Measurements from ENCODE around the gene PDE4B.

Gene PDE4B

DNA sequence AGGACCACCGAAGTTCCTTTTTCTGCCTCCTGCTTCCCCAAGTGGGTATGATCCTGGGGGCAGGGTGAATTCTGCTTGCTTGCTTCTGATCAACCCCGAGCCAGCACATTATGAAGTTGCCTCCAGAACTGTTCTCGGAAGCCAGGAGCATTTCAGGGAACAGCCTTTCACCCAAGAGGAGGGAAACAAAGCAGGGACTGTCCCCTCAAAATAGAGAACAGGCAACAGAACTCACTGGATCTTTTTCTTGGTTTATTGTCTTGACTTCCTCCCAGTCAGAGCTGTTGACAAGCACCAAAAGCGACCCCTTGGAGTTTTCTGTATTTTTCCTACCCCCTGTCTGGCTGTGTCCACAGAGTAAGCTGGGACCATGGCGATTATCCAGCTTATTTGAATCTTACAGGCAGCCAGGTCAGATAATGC, 482.9 kb downstream of the PDE4B start:
- no peak overlapping the region for H3K4me3 ChIP-seq (ENCODE audit: low read depth, low read length)
- TF ChIP-seq, protein P1, sequence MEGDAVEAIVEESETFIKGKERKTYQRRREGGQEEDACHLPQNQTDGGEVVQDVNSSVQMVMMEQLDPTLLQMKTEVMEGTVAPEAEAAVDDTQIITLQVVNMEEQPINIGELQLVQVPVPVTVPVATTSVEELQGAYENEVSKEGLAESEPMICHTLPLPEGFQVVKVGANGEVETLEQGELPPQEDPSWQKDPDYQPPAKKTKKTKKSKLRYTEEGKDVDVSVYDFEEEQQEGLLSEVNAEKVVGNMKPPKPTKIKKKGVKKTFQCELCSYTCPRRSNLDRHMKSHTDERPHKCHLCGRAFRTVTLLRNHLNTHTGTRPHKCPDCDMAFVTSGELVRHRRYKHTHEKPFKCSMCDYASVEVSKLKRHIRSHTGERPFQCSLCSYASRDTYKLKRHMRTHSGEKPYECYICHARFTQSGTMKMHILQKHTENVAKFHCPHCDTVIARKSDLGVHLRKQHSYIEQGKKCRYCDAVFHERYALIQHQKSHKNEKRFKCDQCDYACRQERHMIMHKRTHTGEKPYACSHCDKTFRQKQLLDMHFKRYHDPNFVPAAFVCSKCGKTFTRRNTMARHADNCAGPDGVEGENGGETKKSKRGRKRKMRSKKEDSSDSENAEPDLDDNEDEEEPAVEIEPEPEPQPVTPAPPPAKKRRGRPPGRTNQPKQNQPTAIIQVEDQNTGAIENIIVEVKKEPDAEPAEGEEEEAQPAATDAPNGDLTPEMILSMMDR (IDR thresholded peaks at IDR 0.05; ENCODE audit: borderline replicate concordance, insufficient read depth, low read depth, low read length): no peak

DNA sequence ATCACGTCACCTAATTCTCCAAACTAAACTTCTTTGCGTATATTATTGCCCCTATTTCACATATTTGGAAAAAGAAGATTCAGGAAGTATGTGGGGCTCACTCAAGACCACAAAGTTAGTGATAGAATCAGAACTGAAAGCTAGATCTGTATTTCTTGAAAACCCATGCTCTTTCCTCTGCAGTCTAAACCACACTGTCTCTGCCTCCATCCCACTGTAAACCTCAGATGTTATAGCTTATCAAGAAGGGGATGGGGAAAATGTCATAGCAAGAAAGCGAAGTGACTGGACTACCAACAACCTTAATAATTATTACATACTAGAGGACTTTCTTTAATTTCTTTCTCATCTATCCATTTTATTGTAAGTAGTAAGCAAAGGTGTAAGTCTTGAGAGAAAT, 483.5 kb downstream of the PDE4B start:
- H3K4me3 ChIP-seq (ENCODE audit: low read depth, low read length): no peak overlapping the region
- TF ChIP-seq, protein P1 (IDR thresholded peaks at IDR 0.05; ENCODE audit: borderline replicate concordance, insufficient read depth, low read depth, low read length): no peak

DNA sequence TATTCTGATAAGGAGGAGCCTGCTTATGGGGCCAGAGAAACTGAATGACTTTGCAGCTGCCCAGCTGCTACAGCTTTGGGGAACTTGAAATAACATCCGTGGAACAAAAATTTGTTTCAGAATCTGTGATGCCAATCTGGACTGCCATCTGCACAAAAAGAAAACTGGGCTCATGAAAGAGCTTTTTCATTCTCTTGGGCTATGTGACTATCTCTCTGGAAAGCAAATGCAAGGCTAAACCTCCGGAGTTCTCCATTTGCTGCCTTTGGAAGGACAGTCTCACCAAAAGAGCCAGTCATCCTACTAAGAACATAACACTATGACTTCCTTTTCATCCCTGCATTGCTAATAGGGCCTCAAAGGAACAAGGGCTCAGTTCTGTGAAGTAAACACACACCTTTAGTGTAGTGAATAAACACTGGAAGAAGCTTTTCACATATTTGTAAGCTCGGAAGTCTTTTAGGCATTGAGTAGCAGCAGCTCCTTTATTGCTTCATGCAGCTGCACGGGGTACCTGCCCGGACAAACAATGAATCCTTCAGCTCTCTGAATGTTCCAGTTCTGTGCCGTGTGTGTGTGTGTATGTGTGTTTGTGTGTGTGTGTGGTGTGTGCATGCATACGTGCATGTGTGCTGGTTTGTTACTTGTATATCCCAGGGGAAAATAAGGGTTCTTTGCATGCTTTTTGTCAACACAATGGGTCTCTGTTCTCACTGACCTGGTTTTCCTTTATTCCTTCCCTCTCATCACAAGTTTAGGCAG, 485.7 kb downstream of the PDE4B start:
- H3K4me3 ChIP-seq (ENCODE audit: low read depth, low read length): no peak overlapping the region
- TF ChIP-seq, protein P1 (IDR thresholded peaks at IDR 0.05; ENCODE audit: borderline replicate concordance, insufficient read depth, low read depth, low read length): no peak

DNA sequence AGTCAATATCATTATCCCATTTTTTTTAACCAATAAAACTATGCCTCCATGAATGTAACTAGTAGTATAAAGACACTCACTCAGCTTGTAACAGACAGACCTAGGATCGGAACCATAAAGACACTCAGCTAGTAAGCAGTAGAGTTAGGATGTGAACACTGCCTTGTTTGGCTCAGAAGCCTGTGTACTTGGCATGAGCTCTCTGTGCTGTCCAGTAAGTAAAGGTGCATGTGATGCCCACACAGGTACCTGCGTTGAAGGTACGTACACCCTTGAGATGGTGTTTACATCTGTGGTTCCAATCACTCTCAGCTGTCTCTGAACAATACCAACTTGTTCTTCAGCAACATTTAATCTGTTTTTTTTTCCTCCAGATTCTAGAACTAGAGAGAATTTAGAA, 489.1 kb downstream of the PDE4B start:
- no peak overlapping the region for H3K4me3 ChIP-seq (ENCODE audit: low read depth, low read length)
- TF ChIP-seq, protein P1 (IDR thresholded peaks at IDR 0.05; ENCODE audit: borderline replicate concordance, insufficient read depth, low read depth, low read length): no peak

DNA sequence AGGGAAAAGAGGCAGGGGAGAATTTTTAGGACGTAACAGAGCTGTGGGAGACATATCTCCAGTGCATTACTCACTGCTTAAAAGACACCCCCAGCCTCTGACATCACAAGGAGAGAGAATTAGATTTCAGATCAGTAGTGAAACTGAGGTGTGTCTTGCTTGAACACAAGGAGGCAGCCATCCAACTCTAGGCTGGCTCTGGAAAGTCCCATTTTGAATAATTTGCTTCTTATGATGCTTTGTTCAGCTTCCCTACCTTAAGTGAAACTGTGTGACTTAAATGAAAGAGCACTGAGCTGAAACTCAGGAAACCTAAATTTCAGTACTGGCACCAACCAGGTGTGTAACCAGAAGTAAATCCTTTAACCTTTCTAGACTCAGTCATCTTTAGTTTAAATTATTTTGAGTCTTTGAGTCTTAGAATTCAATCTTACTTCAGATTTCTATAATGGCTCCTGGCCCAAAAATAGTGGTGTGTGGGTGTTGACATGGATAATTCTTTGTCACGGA, 489.7 kb downstream of the PDE4B start:
- TF ChIP-seq, protein P1 (IDR thresholded peaks at IDR 0.05; ENCODE audit: borderline replicate concordance, insufficient read depth, low read depth, low read length): no peak
- H3K4me3 ChIP-seq (ENCODE audit: low read depth, low read length): no peak overlapping the region

DNA sequence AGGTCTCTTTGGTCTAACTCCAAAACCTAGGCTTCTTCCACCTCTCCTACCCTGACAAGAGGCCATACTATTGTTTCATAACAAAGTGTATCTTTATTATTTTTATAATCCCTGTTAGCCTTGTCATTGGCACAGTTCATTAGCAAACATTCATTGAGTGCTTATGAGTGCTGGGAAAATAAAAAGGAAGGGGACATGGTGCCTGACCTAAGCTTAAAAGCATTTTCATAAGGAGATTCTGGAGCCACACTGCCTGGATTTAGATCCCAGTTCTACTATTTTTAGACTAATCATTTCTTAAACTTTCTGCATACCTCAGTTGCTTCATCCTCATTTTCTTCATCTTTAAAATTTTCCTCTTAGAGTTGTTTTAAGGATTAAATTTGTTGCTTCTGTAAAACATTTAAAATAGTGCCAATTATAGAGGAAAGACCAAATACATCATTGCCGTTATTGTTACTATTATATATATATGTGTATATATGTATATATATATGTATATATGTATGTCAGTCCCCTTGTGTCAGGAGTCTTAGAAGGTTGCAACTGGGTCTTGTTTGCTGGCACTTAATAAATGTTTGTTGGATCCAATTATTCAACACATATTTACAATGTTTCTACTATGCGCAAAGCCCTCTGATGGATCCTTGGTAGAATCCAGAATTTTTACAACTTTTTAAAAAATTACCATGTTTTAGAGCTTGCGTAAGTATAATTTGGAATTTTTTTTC, 490.4 kb downstream of the PDE4B start:
- TF ChIP-seq, protein P1 (IDR thresholded peaks at IDR 0.05; ENCODE audit: borderline replicate concordance, insufficient read depth, low read depth, low read length): no peak
- no peak overlapping the region for H3K4me3 ChIP-seq (ENCODE audit: low read depth, low read length)

Data from GM12875 (cell line).